Neural progenitor cell (in vitro differentiated cells): ENCODE results near the gene E2F8. TPM values are rescaled to one million over a fixed set of nuclear protein-coding genes. Genes with fewer than 3 reads are reported as not detected.
A peak's percentile ranks its signal among the peaks of the same experiment; 100 is the strongest.

ENCODE experiments used
- DNase-seq: peaks from one replicate; pipeline ENCODE4 v3.0.0-alpha.2; 2016; ENCODE audit warnings: low spot score
- H2AFZ ChIP-seq: fragments of 200-600 bp; sonication (generic); replicated peaks from 2 replicates; pipeline ENCODE4 v1.6.1; 2016; ENCODE audit warnings: antibody characterized with exemption
- H3F3A ChIP-seq: fragments of 200-600 bp; sonication (generic); 2 replicates; pipeline ENCODE4 v1.6.1; 2016; ENCODE audit warnings: antibody characterized with exemption, low read depth
- H3K27ac ChIP-seq: fragments of 200-600 bp; sonication (generic); 2 replicates; pipeline ENCODE4 v1.5.1; 2016; ENCODE audit warnings: mild to moderate bottlenecking
- H3K27me3 ChIP-seq: fragments of 200-600 bp; sonication (generic); 2 replicates; pipeline ENCODE4 v1.6.1; 2016; ENCODE audit warnings: mild to moderate bottlenecking, moderate library complexity
- H3K36me3 ChIP-seq: fragments of 200-600 bp; sonication (generic); 2 replicates; pipeline ENCODE4 v1.5.1; 2016
- H3K4me1 ChIP-seq: fragments of 200-600 bp; sonication (generic); 2 replicates; pipeline ENCODE4 v1.6.1; 2016; ENCODE audit warnings: mixed run types
- H3K4me2 ChIP-seq: fragments of 200-600 bp; sonication (generic); 2 replicates; pipeline ENCODE4 v1.6.1; 2016
- H3K4me3 ChIP-seq: fragments of 200-600 bp; sonication (generic); 2 replicates; pipeline ENCODE4 v1.5.1; 2016
- H3K79me2 ChIP-seq: fragments of 200-600 bp; sonication (generic); 2 replicates; pipeline ENCODE4 v1.6.1; 2016; ENCODE audit warnings: low read depth
- H3K9ac ChIP-seq: fragments of 200-600 bp; sonication (generic); 2 replicates; pipeline ENCODE4 v1.6.1; 2016
- H3K9me3 ChIP-seq: fragments of 200-600 bp; sonication (generic); 2 replicates; pipeline ENCODE4 v1.5.1; 2016; ENCODE audit warnings: low read depth
- H4K20me1 ChIP-seq: fragments of 200-600 bp; sonication (generic); 2 replicates; pipeline ENCODE4 v1.6.1; 2016; ENCODE audit warnings: low read depth
- H3K27ac Mint-ChIP-seq: 3 replicates; pipeline ENCODE4 v1.8.0; 2021; ENCODE audit warnings: mixed read lengths
- H3K27me3 Mint-ChIP-seq: 2 replicates; pipeline ENCODE4 v1.8.0; 2022; ENCODE audit warnings: low read depth, mild to moderate bottlenecking, inconsistent platforms, moderate library complexity, mixed read lengths; ENCODE audit not compliant: insufficient read depth
- H3K36me3 Mint-ChIP-seq: 3 replicates; pipeline ENCODE4 v1.8.0; 2021; ENCODE audit warnings: mixed read lengths
- H3K4me1 Mint-ChIP-seq: 3 replicates; pipeline ENCODE4 v1.8.0; 2021; ENCODE audit warnings: mixed read lengths
- H3K4me3 Mint-ChIP-seq: 3 replicates; pipeline ENCODE4 v1.8.0; 2021; ENCODE audit warnings: mild to moderate bottlenecking, moderate library complexity, mixed read lengths
- H3K9me3 Mint-ChIP-seq: 3 replicates; pipeline ENCODE4 v1.8.0; 2020; ENCODE audit warnings: mixed read lengths
- CTCF ChIP-seq: fragments of 200-600 bp; sonication (generic); IDR thresholded peaks from 2 replicates; pipeline ENCODE4 v1.5.1; 2017; ENCODE audit warnings: antibody characterized with exemption, mild to moderate bottlenecking
- EZH2 ChIP-seq: fragments of 200-600 bp; sonication (generic); IDR thresholded peaks from 2 replicates; pipeline ENCODE4 v1.6.1; 2017; ENCODE audit warnings: antibody characterized with exemption, mild to moderate bottlenecking, moderate library complexity
- EZH2phosphoT487 ChIP-seq: fragments of 200-600 bp; sonication (generic); IDR thresholded peaks from 2 replicates; pipeline ENCODE4 v1.6.1; 2017; ENCODE audit warnings: antibody characterized with exemption
- total RNA-seq: library from RNA; depleted of rRNA; stranded (reverse); fragments of >200 nt; gene quantifications from 2 replicates; pipeline ENCODE4 v1.2.3, GENCODE V29; 2015; ENCODE audit warnings: low replicate concordance

Gene E2F8
- total RNA-seq, 1 donor from 2014 or later = 5.7 TPM

GRCh38 chr11:19243143-19243542 is 2.4 kb upstream of the E2F8 start:
- peak overlapping the region; percentile 97 for H3K4me2 ChIP-seq
- no peak overlapping the region for H3K27ac Mint-ChIP-seq
- peaks cover 5% of the 10 kb centered on the region for H3K79me2 ChIP-seq
- DNase-seq = no peak
- H3K36me3 ChIP-seq = no peaks in the 10 kb centered on the region
- no peaks in the 10 kb centered on the region for H4K20me1 ChIP-seq
- TF ChIP-seq CTCF (no peak), EZH2 (no peak), EZH2phosphoT487 (no peak)
- H3K9me3 Mint-ChIP-seq = peaks cover 2% of the 10 kb centered on the region
- peaks cover 47% of the 10 kb centered on the region for H3K27me3 ChIP-seq
- H3K27ac ChIP-seq = no peak overlapping the region
- H3F3A ChIP-seq = peaks cover 16% of the 10 kb centered on the region
- H3K4me1 Mint-ChIP-seq = peaks cover 31% of the 10 kb centered on the region
- H2AFZ ChIP-seq = no peak overlapping the region
- H3K4me1 ChIP-seq = peaks cover 15% of the 10 kb centered on the region
- peaks cover 36% of the 10 kb centered on the region for H3K27me3 Mint-ChIP-seq
- no peak overlapping the region for H3K4me3 ChIP-seq
- H3K9me3 ChIP-seq = no peaks in the 10 kb centered on the region
- H3K4me3 Mint-ChIP-seq = peak overlapping the region; percentile 88
- peaks cover 6% of the 10 kb centered on the region for H3K36me3 Mint-ChIP-seq
- H3K9ac ChIP-seq = no peak overlapping the region

- Mint-ChIP-seq H3K9me3 (no peaks in the 10 kb centered on the region), H3K4me1 (peaks cover 31% of the 10 kb centered on the region), H3K27me3 (peaks cover 36% of the 10 kb centered on the region), H3K36me3 (peaks cover 8% of the 10 kb centered on the region), H3K27ac (no peak overlapping the region), H3K4me3 (peak overlapping the region; percentile 88)
- Histone ChIP-seq H3K27ac (no peak overlapping the region), H3F3A (peaks cover 16% of the 10 kb centered on the region), H3K36me3 (no peaks in the 10 kb centered on the region), H3K79me2 (peaks cover 5% of the 10 kb centered on the region), H3K9me3 (no peaks in the 10 kb centered on the region), H3K4me2 (peak overlapping the region; percentile 97), H3K9ac (no peak overlapping the region), H3K4me1 (peaks cover 15% of the 10 kb centered on the region), H3K27me3 (peaks cover 47% of the 10 kb centered on the region), H4K20me1 (no peaks in the 10 kb centered on the region), H3K4me3 (peak overlapping the region; percentile 63), H2AFZ (peak overlapping the region; percentile 91)
- TF ChIP-seq EZH2 (peak; percentile 81), EZH2phosphoT487 (no peak)
- DNase-seq = peak; percentile 50
Measured at GRCh38 chr11:19242179-19242932, 1.6 kb upstream of the E2F8 start.

- Histone ChIP-seq H2AFZ (peak overlapping the region; percentile 91), H3K4me1 (peaks cover 15% of the 10 kb centered on the region), H3K27me3 (peaks cover 47% of the 10 kb centered on the region), H3K9ac (no peak overlapping the region), H3K4me3 (peak overlapping the region; percentile 63), H3K27ac (no peak overlapping the region), H4K20me1 (no peaks in the 10 kb centered on the region), H3K4me2 (peak overlapping the region; percentile 97), H3K9me3 (no peaks in the 10 kb centered on the region), H3K36me3 (no peaks in the 10 kb centered on the region), H3K79me2 (peaks cover 5% of the 10 kb centered on the region), H3F3A (peaks cover 16% of the 10 kb centered on the region)
- Mint-ChIP-seq H3K27me3 (peaks cover 32% of the 10 kb centered on the region), H3K36me3 (peaks cover 10% of the 10 kb centered on the region), H3K9me3 (no peaks in the 10 kb centered on the region), H3K27ac (no peak overlapping the region), H3K4me1 (peaks cover 31% of the 10 kb centered on the region), H3K4me3 (peak overlapping the region; percentile 88)
- DNase-seq = peak; percentile 80
- TF ChIP-seq EZH2 (no peak), CTCF (no peak), EZH2phosphoT487 (no peak)
Measured at GRCh38 chr11:19241260-19242178, 774 bp upstream of the E2F8 start.
